Putamen (tissue), 1 donor: Measurements from ENCODE around the gene RPL26.
"Not testable (repeated sequence)": the region's sequence is repeated elsewhere in the genome, so short reads cannot be mapped to it uniquely, and the experiment has no call there.

Experiments used
- DNase-seq: peaks from one replicate; pipeline ENCODE4 v3.0.0-alpha.2; 2016; ENCODE audit warnings: low spot score

The RPL26 gene

DNA sequence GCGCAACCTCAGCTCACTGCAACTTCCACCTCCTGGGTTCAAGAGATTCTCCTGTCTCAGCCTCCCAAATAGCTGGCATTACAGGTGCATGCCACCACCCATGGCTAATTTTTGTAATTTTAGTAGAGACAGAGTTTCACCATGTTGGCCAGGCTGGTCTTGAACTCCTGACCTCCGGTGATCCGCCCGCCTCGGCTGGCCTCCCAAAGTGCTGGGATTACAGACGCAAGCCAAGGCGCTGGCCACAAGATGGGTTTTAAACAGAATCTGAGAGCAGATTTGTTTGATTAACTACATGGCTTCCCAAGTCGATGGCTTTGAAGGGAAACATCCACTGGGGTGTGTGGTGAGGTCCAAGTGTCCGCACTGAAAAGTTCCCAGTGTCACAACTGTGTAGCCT is 11.5 kb upstream of the RPL26 start:
- not testable (repeated sequence) for DNase-seq

DNA sequence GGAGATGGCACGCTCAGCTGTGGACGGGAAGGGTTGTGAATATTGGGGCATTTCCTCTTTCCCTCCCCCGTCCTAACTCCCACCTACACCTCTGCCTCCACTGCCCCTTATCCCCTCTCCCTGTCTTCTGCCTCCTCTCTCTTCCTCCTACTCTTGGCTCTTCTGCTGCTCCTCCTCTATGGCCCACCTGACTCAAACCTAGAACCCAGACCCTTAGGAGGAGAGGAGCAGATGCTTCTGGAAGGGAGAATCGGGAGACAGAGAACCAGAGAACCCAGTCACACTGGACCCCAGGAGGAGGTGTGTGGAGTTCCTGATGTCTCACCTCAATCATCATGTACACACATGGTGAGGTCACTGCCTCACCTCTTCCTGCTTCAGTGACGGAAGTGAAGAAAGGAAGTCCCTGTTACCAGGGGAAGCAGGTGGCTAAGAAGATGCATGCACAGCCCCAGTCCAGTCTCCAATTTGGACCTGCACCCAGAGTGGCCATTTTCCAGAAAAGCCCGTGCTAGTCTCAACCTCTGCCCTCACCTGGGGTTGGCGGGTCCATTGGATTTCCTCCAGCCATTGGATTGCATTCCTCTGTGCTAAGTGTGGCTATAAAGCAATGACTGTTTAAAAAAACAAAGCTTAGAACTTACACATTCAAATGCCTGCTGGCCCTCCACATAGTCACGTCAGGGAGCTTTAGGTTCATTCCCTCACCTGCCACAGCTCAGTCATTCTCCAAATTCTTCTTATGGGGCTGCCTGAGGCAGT is 10.7 kb upstream of the RPL26 start:
- no peak for DNase-seq

DNA sequence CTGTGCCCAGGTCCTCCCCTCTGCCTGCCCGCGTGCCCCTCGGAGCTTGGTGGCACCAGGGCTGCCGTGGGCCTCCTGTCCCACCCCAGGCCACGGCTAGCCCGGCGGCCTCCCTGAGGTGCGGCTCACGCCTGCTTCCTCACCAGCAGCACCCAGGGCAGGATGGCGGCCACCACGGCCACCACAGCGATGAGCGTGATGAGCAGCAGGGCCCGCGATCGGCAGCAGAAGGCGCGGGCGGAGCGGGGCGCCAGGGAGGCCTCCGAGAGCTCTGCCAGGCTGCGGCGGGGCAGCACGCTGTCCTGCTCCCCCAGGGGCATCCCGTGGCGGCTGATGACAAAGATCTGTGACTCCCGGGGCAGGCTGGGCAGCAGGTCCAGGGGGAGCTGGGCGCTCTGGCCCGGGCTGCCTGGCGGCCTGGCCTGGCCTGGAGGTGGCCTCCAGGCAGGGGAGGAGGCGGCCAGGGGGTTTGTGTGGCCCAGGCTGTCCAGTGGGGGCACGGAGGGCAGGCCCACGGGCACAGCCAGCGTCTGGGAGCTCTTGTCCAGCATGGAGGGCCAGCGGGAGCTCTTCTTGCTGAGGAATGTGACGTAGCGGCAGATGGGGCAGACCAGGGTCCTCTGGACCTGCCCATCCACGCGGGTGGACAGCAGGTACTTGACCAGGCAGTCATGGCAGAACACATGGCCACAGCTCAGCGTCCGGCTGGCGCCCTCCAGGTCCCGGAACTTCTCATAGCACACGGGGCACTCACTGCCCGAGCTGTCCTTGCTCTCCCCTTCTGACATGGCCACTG is 9.9 kb upstream of the RPL26 start:
- DNase-seq: no peak

DNA sequence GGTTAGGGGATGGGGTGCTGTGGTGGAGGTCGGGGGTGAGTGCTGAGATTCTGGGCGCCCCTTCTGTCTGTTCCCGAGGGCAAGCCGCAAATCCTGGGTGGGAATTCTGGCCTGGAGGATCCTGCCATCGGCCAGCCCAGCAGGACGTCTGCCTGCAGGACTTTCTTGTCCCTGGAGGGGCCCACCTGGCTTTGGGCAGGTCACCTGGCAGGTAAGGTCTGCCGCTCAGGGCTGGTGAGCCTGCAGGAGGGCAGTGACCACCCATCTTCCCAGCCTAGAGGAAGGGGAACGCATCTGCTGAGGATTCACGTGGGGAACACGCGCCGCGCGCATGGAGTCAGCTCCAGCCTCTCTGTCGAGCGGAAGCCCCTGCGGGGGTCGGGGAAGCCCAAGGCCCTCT is 9.3 kb upstream of the RPL26 start:
- DNase-seq: no peak

DNA sequence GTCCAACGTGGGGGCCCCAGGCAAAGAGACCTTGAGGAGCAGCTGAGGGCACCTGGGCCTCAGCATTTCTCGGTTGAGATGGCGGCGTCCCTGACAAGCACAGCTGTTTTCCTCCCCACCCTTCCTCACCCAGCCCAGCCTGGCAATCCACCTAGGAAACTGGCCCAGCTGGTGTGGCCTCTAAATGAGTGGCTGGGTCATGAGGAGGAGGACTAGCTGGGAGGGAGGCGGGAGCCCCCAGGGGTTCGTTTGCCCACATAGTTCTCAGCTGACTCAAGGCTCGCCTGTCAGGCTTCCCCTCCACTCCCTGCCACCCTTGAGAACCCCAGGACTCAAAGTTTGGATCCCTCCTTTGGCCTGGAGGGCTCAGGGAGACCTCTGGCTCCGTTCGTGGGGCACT is 8.7 kb upstream of the RPL26 start:
- DNase-seq: no peak

DNA sequence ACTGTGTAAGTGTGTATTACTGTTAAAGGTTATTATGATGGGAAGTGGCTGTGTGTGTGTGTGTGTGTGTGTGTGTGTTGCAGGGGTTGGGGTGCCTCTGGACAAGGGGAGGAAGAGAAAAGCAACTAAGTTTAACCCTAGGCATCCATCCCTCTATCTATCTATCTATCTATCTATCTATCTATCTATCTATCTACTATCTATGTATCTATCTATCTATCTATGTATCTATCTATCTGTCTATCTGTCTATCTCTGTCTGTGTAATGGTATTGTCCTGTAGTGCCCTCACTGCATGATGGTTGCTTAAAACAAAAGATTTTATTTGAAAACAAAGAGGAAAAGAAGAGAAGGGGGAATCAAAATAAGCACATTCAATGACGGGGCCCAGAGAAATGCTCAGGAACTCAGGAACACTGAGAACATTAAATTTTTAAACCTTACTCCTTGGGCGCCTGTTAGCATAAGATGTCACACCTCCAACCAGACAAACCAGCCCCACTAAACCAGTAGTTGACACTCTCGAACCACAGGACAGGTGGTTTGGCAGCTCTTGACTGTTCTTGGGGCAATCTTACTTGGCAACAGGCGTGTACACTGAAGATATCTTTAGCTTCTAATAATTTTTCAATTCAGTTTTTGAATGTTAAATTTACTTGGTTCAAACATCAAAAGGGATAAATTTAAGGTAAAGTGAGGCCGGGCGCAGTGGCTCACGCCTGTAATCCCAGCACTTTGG is 5.1 kb upstream of the RPL26 start:
- DNase-seq: no peak

DNA sequence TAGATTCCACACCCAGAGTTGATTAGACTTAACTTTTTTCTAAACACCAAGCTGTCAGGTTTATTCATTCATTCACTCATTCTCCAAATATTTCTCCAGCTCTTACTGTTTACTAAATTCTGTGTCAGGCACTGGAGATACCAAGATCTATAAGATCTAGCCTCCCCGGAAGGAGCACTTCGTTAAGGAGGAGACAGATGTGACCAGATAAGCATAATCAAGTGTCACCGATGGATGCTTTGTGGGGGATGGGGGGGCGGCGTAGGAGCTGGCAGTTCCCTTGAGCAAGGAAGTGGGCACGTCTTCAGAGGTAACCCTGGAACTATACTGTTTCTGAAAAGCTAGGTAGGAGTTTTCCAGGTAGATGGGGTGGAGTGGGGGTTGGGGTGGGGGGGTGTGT is 3.8 kb upstream of the RPL26 start:
- no peak for DNase-seq

DNA sequence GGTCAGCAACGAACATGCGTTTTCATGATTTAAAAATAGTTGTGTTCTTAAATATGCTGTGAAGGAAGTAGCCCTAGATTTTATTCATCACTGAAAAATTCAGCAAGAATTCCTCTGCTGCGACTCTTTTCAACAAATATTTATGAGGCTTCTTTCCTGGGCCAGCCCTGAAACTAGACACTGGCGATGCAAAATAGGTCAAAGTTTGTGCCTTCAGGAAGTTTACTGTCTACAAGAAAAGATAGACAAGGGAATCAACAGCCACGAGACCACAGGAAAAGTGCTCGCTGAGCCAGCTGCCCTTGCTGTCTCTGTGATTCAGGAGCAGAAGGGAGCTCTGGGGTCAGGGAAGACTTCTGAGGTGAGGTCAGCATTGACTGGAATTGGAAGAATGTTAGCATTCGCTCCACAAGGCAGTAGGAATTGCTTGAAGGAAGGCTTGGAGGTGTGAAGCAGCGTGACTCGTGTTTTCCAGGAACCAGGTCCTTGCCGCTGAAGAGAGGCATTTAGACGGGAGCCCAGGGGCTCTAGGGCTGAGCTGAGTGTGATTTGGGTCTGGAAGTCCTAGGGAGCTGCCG is 1.9 kb upstream of the RPL26 start:
- DNase-seq: no peak

DNA sequence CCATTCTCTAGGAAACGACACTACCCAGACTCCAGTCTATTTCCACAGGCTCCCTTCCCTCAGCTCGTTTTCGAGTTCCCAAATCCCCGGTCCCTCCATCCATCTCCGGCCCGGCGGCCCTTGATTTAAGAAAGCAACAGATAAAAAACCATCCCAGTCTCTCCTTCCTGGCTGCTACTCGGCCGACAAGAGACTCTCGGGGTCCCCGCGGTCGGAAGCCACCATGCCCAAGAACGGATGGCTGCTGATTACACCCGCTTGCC is 182 bp downstream of the RPL26 start:
- no peak for DNase-seq

DNA sequence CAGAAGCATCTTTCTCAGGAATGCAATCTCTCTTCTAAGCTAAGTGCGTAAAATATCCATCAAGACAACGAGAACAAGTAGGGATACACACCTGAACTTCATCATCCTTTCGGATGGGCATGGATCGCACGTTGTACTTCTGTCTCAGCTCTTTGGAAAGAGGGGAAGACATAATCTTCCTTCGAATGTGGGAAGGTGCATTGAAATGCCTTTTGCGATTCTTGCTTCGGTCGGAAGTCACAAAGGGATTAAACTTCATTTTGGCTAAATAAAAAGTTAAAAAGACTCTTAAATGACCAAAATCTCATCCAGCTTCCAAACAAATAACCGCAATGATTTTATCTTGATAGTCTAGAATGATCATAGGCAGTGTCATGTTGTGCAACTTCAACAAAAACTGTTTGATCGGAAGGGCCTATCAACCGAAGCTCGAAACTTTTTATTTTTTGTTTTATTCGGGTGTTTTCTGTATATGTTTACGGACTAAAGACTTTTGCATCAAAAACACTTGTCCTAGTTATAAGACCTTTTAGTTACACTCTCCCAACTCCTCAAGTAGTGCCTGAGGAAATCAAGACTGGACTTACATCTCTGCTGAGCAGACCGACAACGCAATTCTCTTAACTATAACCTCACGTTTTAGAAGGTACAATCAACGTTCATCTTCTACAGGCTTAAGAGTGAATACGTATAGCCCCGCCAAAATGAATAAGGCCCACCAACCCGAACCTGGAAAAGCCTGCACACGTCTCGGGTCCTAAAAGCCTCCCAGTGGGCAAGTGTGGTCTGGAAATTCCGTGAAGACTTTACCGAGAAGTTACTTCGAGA is 727 bp downstream of the RPL26 start:
- no peak for DNase-seq

DNA sequence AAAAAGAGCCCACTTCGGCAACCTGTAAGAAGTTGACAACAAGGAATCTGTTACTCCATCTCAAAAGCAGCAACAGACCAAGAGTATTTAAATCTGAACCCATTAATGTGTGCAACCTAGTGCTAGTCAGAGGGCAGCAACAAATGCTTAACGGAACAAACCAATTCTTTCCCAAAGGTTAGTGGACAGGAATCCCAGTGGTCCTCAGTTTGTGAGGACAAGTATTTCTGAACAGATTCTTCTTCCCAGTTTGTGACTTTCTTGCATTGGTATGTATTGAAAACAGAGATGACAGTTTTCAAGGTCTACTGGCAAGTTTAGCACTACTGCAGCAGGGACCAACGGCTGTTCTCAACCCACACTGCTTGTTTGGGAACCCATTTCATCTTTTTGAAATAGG is 2.9 kb downstream of the RPL26 start:
- no peak for DNase-seq

DNA sequence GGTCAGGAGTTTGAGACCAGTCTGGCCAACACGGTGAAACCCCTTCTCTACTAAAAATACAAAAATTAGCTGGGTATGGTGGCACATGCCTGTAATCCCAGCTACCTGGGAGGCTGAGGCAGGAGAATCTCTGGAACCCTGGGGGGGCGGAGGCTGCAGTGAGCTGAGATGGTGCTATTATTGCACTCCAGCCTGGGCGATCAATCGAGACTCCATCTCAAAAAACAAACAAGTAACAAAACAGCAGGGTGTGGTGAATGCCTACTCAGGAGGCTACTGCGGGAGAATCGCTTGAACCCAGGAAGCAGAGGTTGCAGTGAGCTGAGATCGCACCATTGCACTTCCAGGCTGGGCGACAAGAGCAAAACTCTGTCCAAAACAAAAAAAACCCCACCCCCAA is 4.9 kb downstream of the RPL26 start:
- not testable (repeated sequence) for DNase-seq

DNA sequence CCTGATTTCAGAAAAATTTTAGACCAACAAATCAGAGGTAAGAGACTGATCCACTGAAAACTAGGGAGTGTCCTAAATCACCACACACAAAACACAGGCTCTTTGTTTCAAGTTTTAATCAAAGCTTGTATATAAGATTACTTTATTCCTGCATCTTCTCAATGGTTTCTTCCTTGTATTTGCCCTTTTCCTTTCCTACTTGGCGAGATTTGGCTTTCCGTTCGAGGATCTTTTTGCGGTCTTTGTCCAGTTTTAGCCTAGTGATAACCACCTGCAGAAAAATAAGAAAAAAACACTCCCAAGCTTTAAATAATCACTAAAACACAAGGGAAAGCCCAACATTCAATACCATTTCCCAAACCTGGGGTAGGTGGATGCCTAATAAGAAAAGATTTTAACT is 5.6 kb downstream of the RPL26 start:
- DNase-seq: no peak

DNA sequence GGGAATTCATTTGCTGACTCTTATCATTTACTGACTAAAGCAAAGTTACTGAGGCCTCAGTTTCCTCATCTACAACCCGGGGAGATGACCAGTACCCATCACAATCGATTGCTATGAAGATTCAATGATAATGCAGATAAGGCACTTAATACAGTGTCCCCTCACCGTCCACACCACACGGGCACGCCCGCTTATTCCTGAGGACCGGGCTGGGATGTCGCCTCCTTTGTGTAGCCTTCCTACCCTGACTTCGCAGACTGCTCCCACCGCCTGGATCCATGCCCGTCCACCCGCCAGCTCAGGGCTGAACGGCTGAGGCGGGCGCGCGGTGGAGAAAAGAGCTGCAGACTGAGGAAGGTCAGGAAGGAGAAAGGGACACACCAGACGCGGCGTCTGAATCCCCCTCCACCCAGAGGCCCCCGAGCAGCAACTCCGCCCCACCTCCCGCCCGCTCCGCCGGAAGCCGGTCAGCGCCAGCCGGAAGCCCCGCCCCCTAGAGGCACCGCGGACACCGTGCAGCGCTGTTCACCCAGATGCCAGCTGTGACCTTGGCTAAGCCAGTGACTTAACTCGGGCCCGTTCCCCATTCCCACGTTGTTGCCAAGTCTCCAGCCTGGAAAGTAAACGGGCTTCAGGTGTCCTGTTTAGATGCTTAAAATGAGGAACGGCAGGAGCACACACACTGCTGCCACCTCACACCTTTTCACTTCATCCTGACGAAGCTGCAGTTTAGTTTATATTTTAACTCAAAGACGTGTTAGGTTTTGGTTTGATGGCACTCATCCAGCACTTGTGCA is 6.5 kb downstream of the RPL26 start, which contains the start of gene KRABD2:
KRABD2 (minus strand) TSS at position 434 of the 797 bp plus-strand sequence.
- DNase-seq: peak; percentile 89

DNA sequence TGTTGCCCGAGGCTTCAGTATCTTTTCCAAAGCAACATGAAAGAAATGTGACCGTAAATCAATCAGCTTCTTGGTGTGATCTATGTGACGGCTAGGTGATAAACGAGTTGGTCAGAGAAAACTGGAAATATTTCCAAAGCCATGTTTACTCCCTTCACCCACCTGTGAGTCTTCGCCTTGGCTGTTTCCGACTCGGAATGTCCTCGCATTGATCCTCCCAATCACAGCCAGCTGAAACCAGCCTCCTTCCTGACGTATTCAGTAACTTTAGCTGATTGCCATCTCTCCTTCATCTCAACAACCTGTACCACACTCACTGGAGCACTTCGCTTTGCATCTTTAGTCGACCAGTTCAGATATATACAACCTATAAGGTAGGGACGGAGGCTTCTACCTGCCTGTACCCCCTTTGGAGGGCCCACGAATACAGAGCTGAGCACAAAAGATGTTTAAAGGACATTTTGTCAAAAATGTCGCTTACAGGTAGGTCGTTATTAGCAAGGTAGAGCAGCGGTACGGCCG is 7.2 kb downstream of the RPL26 start:
- no peak for DNase-seq

DNA sequence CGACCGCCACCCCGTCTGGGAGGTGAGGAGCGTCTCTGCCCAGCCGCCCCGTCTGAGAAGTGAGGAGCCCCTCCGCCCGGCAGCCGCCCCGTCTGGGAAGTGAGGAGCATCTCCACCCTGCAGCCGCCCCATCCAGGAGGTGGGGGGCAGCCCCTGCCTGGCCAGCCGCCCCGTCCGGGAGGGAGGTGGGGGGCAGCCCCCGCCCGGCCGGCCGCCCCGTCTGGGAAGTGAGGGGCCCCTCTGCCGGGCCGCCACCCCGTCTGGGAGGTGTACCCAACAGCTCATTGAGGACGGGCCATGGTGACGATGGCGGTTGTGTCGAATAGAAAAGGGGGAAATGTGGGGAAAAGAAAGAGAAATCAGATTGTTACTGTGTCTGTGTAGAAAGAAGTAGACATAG is 9.1 kb downstream of the RPL26 start:
- not testable (repeated sequence) for DNase-seq

DNA sequence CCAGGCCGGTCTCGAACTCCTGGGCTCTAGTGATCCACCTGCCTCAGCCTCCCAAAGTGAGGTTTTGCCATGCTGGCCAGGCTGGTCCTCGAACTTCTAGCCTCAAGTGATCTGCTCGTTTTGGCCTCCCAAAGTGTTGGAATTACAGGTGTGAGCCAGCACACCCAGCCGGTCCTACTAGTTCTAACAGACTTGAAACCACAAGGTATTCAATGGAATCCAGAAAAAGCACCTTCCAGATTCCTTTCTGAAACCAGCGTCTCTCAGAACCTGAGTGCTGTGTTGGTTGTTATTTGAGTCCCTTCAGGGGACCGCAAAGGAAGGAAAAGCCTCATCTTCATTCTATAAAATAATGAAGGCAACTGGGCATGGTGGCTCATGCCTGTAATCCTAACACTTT is 10.6 kb downstream of the RPL26 start:
- DNase-seq: no peak

DNA sequence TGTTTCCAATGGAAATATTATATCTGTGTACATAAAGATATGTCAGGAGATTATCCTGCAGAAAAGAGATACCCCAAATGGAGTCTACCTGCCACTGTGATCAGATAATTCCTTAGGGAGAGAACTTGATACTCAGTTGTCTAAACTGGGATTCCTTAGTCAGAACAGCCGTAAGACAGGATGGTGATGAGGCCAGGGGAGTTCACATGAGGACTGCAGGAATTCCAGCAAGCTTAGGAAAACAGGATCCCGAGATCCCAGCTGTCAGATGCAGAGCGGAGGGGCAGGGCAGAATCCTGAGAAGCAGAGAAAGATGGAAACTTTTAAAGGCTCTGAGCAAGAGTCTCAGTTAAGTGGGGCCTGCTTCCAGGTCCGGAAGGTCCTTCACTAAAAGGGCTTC is 11.2 kb downstream of the RPL26 start:
- no peak for DNase-seq

DNA sequence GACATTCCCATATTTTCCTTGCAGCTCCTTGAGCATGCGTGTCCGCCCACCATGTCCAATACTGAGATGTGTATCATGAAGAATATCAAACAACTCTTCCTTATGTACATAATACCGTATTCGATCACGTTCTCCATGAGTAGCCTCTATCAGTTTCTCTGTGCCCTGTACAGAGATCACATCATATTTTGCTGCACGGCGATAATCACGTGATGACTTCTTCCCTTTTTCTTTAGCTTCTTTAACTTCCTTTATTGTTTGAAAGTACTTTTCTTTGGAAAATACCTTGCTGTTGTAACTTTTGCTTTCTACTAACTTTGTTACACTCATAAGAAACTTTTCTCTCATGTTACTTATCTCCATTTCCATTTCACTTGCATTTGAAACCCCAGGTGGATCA is 13.0 kb downstream of the RPL26 start:
- DNase-seq: no peak

DNA sequence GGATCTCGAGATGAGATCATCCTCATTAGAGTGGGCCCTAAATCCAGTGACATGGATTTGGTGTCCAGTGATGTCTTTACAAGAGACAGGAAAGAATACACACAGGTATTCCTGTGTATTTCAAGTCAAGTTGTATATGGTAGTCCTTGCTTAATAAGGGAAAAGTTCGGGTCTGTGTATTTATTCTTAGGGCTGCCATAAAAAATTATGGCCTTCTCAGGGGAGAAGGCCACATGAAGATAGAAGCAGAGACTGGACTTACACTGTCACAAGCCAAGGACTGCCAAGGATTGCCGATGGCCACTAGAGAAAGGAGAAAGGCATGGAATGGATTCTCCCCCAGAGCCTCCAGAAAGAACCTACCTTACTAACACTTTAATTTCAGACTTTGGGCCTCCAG is 14.8 kb downstream of the RPL26 start:
- no peak for DNase-seq

DNA sequence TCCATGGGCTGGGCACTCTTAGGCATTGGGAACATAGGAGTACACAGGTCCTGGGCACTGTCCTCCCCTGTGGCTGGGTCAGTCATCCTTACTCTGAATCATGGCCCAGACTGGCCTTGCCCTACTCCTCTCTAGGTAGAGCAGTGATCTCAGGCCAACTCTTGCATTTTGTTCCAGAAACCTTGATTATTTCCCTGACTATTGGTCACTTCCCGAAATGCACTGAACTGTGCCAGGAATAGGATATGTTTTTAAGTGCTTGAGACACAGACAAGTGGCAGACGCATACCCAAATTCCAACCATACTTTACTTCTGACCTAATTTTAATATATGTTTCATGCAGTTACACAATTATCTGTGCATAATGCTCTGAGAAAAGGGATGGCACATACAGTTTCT is 16.8 kb downstream of the RPL26 start:
- DNase-seq: no peak
